Measurements from ENCODE around the gene ITPR3.

ITPR3 gene

GRCh38 chr6:33686981-33687975, 66.2 kb downstream of the ITPR3 start:
- H3K4me3 ChIP-seq (ENCODE audit: low read depth, low read length): no peak overlapping the region
- no peak for DNase-seq (ENCODE audit: low read depth)
- TF ChIP-seq CTCF (IDR thresholded peaks at IDR 0.05; ENCODE audit: low read depth, low read length, missing control alignments): no peak

GRCh38 chr6:33688006-33688405, 66.9 kb downstream of the ITPR3 start:
- no peak for TF ChIP-seq CTCF (IDR thresholded peaks at IDR 0.05; ENCODE audit: low read depth, low read length, missing control alignments)
- no peak for DNase-seq (ENCODE audit: low read depth)
- no peak overlapping the region for H3K4me3 ChIP-seq (ENCODE audit: low read depth, low read length)

GRCh38 chr6:33688451-33689147, 67.5 kb downstream of the ITPR3 start:
- no peak for DNase-seq (ENCODE audit: low read depth)

GRCh38 chr6:33689148-33689494, 68.0 kb downstream of the ITPR3 start:
- no peak overlapping the region for H3K4me3 ChIP-seq (ENCODE audit: low read depth, low read length)
- no peak for TF ChIP-seq CTCF (IDR thresholded peaks at IDR 0.05; ENCODE audit: low read depth, low read length, missing control alignments)
- DNase-seq (ENCODE audit: low read depth): no peak

More at GRCh38 chr6:33688451-33689147, 67.5 kb downstream of the ITPR3 start:
- no peak for TF ChIP-seq CTCF (IDR thresholded peaks at IDR 0.05; ENCODE audit: low read depth, low read length, missing control alignments)
- H3K4me3 ChIP-seq (ENCODE audit: low read depth, low read length): no peak overlapping the region

GRCh38 chr6:33689879-33690278, 68.8 kb downstream of the ITPR3 start:
- TF ChIP-seq CTCF (IDR thresholded peaks at IDR 0.05; ENCODE audit: low read depth, low read length, missing control alignments): no peak
- DNase-seq (ENCODE audit: low read depth): no peak

GRCh38 chr6:33690766-33691165, 69.6 kb downstream of the ITPR3 start:
- no peak overlapping the region for H3K4me3 ChIP-seq (ENCODE audit: low read depth, low read length)
- DNase-seq (ENCODE audit: low read depth): no peak
- TF ChIP-seq CTCF (IDR thresholded peaks at IDR 0.05; ENCODE audit: low read depth, low read length, missing control alignments): no peak

More at GRCh38 chr6:33689879-33690278, 68.8 kb downstream of the ITPR3 start:
- no peak overlapping the region for H3K4me3 ChIP-seq (ENCODE audit: low read depth, low read length)
